SKM-1 (cell line): ENCODE results near the gene RRAGD.

ENCODE experiments used
- DNase-seq: peaks from one replicate; lab custom pipeline; 2025; ENCODE audit not compliant: unreplicated experiment; lab: John Stamatoyannopoulos, UW

Gene RRAGD

DNA sequence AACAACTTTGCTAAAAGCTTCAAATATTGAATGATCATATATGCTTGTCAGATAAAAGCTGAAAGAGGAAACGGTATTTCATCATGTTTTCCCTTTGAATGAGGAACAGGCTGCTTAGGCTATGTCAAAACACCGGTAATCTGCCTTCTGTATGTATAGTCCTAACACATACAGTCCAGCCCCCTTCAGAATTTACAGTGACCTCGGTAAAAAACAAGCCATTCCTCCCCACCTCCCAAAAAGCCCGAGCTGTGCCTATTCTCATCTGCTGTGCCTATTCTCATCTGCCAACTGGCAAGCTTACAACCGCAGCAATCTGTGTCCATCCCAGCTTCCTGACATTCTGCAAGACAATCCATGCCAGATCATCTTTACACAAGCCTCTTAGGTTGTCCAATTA lies 32.8 kb downstream of the RRAGD start:
- peak; percentile 75 for DNase-seq

DNA sequence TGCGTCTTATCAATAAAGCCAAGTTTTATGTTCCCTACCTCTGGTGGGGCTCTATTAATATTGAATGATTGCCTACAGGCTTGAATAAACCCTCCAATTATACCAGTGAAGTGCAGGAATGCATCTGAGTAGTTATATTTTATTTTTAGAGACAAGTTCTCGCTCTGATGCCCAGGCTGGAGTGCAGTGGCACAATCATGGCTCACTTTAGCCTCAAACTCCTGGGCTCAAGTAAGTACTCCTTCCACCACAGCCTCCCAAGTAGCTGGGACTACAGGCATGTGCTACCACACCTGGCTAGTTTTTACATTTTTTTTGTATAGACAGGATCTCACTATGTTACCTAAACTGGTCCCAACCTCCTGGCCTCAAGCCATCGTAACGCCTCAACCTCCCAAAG lies 33.4 kb downstream of the RRAGD start:
- DNase-seq: no peak

DNA sequence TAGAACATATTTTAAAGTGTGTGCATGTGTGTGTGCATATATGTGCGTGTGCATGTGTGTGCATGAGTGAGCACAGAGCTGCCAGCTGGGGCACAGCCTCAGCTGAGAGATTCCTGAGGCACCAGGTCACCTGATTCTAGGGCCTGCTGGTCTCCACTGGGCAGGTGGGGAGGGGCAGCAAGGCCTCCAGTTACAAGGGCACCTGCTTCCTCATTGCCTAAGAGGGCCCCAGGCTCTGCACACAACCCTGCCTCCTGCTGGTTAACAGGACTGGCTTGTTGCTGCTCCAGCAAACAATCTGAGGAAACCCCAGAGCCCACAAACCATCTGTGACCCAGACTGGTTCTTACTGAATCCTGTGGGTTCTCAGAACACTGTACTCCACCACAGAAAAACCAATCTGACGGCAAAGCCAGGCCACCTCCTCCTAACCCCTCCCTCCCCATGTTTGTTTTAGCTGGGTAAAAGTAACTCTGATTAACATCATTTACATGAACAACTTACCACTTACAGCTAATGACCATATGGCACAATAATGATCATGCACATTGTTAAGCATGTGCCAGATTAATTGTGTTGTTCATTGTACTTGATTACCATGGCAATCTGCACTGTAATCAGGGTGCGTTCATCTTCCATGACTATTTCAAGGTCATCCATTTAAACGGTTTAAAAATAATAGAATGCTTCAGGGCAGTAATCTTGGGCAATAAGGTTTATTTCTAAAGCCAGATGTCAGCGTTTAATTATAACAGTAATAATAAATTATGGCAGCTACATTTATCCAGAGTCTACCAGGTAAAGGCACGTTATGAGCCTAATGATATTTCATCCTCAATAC lies 36.4 kb downstream of the RRAGD start:
- DNase-seq: peak; percentile 71

DNA sequence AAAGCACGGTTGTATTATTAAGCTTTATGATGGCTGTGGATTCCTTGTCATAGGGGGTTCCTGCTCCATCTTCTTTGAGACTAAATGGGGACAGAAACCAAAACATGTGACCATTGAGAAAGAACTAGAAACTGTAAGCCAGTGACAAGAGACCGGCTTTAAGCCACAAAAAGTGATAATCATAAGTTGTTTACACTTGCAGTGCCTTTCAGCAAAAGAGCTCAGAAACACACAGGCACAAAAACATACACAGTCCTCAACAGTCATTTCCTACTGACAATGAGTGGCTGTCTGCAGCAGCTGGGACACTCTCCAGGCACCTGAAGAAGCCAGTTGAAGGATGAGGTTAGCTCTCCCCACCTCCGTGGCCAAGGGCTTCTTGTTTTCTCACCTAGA lies 39.6 kb downstream of the RRAGD start:
- DNase-seq: no peak

DNA sequence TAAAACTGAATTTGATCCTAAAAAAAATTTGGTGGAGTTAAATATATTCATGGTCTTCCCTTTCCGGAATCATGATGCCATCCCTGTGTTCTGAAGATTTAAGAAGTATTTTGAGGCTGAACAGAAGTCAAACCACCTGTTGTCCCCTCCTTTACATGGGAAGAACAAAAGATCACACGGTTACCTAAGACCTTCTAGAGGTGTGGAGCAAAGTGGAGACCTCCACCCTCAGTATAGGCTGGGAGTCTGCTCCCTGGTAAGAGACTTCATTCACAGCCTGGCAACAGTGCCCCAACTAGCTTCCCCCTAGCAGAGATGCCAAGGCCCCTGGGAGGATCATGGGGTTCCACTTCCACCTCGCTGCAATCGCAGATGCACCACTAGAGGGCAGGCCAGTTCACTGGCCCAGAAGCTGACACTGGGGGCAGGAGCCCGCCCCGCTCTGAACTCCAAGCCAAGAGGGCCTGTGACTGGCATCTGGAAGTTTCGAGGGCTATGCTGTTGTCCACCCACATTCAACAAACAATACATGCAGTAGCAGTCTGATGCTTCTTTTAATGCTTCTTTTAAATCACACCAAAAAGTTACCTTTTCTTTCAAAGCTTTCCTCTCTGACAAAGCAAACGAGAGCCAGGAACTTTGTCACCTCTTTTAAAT lies 40.1 kb downstream of the RRAGD start:
- DNase-seq: peak; percentile 59

DNA sequence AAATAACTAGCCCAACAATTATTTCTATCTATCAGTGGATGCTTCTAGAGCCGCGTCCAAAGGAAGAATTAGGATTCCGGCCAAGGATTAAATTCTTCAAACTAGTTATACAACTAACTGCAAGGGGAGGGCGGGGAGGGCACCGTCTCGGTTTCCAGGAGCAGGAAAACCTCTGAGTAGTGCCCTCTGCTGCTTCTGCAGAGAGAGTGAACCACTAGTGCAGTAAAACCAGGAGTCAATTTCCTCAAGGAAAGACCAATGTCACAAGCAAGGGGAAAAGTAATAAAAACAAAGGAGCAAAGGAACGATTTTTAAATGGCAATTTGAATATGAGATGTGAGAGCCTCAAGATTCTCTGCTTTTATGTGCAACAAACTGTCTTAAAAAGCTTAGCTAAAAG lies 43.1 kb downstream of the RRAGD start:
- DNase-seq: no peak

DNA sequence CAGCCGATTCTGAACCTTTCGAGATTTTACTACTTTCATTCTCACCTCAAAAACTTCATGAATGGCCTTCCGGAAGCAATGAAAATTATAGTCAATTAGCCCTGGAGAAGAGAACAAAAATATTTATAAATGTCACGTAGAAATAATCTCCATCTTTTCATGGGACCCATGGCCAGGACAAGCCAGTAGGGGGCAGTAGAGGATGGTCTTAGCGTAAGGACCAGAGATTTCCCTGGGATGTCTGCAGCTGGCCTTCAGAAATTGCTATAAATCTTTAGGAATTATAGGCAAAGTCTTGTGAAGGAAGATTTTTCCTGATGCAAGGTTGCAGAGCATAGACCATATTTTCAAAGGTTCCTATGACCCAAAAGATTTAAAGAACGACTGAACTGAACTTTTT lies 44.0 kb downstream of the RRAGD start:
- peak; percentile 34 for DNase-seq

DNA sequence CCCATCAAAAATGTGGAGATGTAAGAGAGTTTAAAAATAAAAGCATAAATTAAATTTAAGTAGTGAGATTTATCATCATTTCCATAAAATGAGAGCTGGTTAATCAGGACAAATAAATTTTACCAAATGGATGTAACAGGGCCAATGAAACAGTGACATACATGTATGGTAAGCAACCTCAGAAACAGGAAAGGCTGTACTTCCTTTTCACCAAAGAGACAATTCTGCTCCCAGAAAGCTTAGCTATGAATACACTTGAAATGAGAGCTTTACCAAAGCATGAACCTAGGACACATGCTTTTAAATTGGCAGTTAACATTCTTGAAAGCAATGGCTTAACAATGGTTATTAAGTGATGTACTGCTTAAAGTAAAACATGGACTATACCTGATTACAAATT lies 47.5 kb downstream of the RRAGD start:
- DNase-seq: no peak

DNA sequence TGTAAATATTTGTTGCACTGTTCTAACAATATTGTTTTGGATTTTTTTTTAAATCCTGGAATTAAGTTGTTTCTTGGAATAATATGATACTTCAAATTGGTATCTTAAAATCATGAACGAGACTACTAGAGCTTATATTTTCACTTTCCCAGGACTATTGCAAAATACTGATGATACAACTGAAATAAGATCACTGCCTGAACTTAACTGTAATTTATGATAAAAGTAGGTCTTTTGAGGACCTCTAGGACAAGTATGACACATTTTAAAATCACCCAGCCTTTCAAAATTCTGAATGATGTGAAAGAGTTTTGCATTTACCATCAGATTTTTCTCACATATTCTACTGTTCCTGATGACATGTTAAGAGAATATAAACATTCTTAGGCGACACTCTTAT lies 50.9 kb downstream of the RRAGD start:
- DNase-seq: no peak

DNA sequence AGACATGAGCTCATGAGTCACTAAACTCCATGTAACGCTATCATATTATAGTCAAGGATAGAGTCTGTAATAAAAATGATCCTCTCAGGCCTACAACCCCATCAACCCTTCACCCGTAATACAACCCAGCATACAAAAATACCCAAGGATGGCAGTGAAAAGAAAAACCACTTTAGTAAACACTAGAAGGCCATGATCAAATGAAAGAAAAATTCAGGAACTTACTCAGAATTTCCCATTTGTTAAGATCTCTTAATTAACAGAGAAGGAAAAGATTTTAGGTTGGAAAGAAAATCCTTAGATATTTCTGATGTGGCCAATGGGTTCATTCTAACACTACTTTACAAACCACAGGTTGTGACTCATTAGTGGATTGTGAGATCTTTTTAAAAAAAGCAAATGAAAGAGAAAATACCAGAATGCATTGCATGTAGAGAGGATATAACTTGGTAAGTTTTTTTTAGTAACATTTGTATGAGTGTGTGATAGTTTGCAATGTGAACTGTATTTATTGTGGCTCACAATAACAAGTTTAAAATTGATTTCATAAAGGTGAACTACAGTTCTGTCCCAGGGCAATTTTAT lies 51.6 kb downstream of the RRAGD start:
- DNase-seq: no peak

DNA sequence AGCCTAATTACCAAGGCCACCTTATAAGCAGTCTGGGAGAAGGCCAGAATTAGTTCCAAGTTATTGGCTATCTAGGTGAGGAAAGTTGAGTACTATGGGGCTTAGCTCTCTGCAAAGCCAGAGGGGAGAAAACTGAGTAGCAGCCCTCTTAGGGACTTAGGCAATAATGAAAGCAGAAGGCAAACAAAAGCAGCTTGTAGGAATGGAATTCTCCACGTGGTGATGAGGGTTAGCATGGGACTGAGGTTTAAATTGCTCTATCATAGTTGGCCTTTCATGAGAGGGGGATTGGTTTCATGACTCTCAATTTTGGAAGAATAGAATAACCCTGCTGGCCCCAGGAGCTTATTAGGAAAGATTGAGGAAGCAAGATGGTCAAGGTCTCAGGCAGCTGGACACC lies 52.5 kb downstream of the RRAGD start:
- no peak for DNase-seq

DNA sequence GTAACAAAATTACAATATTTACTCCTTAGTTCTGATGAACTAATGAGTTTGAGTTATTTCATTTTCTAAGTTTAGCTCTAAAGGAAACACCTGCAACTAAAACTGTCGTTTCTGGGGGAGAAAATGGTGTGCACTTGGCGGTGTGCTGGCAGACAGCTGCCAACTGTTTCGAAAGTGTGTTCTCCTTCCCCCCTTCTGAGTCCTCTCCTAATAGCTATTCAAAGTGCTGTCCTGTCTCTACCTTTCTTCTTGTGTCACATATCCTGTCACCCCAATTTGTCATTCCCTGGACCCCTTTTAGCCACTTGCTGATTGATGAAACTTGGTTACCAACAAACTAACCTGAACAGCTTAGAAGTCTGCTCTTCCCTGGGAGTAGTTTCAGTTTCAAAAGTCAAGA lies 54.7 kb downstream of the RRAGD start:
- no peak for DNase-seq

DNA sequence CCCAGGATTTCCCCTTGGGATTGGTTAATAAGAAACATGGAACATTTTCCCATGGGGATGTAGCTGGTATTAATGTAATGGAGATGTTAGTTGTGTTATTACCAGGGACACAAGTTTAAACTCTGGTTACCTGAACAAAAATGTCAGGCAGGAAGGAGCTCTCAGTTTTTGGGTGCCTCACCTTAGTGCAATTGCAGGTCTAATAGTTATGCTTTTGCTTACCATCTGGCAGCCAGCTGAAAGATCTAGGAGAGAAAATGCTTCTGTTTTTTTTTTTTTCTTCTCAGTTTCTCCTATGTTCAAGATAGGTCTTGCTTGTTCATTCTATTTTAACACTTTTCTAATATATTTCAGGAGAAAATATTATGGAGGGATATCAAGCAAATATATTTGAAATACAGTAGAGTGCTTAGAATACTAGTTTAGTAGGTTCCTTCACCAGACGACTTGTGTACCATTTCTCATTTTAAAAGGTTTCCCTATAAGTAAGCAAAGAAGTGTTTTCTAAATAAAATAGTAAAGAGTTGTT lies 55.4 kb downstream of the RRAGD start:
- DNase-seq: no peak

DNA sequence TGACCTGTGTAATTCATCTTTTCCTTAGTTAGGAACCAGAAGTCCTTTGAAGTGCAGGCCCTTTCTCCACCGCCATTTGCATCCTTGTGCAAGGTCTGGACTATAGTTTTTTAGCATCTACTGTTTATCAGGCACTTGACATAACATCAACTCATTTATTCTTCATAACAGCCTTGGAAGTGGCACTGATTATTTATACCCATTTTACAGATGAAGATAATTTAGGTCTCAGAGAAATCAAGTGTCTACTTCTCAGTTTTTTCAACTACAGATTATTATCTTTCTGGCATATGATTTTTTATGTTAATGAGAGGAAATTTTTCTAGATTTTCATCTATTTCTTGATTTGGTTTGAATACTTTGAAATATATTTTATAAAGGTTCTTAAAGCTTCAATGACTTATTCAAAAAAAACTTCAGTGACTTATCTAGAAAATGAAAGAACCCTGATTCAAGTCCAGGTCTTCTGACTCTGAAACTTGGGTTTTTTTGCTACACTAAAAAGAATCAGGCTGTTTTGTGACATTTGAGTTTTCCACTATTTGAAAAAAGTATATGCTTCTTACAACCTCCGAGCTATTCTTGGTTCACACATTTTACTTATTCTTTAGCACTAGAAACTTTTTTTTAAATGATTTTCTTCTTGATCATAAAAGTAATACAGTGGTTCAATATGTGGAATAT lies 56.4 kb downstream of the RRAGD start:
- DNase-seq: no peak

DNA sequence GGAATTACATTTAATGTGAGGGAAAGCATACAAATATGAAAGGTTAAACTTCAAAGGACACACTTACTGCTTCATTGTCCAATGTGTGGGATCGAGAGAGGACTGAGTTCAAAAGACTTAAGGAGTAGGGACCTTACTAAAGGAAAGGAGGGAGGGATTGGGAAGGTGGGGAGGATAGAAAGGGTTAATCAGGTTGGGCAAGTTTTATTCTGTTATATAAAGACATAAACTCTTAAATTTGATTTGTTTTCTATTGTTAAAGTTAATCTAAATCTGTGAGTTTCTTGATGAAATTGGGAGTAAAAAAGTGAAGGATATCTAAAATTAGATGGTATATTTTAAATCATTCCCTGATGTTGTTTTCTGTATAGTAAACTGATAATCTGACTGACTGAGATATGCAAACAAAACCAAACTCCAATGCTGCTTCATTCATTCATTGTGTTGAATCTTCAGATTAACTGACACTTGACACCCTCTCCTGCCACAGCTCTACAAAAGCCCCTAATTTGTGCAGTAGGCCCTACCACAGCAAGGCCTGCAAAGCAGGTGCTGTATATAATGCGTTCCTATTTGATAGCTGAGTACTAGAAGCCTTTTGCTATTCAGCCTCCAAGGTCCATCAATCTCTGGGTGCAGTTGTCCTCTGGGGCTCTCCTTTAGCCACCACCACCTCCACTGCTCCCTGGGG lies 58.2 kb downstream of the RRAGD start:
- no peak for DNase-seq

DNA sequence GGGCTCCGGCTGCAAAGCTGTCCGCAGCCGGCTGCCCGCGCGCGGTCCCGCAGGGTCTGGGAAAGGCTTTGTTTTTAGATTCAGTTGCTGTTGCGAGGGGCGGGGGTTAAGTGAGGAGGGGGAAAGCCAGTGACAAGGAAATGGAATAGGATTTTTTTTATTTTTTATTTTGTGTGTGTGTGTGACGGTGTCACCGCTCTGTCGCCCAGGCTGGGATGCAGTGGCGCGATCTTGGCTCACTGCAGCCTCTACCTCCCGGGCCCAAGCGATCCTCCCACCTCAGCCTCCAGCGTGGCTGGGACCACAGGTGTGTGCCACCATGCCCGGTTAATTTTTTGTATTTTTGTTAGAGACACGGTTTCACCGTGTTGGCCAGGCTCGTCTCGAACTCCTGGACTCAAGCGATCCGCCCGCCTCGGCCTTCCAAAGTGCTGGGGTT lies 58.9 kb downstream of the RRAGD start:
- DNase-seq: no peak

DNA sequence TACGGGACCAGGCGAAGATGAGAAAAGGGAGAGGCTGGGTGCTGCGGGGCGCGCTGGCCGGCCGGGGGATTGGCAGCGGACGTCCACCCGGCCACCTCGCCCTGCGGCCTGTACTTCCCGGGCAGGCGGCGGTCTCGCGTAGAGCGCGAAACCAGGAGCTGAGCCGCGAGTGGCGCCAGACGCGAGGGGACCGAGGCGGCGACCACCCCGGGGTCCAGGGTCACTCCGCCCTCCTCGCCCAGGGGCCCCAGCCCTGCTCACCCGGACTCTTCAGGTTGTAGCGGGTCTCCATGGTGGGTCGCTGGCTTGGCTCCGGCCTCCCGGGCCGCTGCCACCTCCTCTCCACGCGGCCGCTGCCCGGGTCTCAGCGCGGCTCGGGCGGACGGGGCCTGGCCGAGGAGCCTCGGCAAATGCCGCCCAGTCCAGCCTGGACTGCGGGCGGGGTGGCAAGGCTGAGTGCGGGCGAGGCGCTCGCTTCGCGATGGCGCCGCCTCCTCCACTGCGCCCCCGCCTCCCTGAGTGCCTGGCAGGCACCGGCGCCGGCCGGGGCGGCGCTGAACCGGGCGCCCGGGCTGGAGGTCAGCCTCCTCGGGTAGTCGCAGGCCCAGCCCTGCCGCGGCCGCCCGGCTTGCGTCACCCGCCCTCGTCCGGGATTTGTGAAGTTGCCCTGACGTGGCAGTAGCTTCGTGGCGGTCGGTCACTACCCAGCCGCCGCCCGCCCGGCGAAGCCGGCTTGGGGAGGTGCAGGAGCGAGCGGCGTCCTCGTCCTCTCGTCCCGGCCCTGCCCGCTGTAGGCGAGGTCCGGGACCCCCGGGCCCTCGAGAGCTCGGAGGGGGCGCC lies 59.6 kb downstream of the RRAGD start, which contains the start of gene UBE2J1:
UBE2J1 (minus strand) TSS at position 445 of the 840 bp plus-strand sequence; CDS start at position 292, 153 bp downstream.
- DNase-seq: no peak

DNA sequence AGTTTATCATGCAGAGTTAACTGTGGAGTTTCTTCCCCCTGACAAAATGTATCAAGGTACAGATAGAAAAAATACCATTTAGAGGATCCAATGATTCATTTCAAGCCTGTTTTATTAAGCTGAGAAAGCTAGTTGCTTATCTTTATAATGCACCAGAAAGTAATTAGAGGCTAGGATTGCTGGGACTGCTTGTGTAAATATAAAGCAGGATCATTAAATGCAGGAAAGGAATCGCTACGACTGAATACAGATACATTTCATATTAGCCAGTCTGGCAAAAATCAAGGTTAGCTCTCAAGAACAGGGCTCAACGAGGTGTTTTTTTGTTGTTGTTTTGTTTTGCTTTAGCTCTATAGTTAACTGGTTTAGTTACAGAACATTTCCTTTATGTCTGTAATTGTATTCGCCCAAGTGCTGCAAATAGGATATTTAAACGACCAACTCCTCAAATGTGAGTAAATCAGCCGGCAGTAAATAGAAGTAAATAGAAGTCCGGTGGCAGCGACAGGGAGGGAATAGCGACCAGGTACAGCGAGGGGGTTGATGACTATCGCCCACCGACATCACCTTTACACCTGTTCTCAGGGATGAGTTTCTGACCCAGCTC lies 60.3 kb downstream of the RRAGD start:
- DNase-seq: no peak

DNA sequence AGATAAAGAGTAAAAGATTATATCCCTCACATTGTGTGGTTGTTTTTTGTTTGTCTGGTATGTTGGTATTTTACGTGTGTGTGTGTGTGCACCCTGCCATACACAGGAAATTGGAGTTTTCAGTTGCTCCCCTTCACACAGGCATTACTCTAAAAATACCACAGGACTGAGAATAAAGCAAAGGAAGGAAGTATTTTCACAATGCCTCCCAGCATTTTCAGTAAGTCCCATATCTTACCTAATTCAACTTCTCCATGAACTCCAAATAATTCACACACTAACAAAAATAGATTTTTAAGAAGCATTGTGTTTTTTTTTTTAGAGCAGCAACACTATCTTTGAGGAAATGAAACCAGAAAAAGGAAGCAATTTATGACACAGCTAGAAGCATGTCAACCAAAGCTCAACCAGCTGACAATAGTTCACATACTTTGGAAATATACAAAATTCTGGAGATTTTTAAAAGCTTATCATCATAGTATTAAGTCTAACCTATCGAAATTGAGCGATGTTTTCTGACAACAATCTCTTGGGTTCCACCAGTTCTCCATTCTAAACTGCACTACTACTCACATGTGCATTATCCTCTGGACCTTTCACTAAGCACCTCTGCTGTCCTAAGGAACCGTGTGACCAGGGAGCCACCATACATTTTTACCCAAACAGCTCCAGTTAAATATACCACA lies 61.6 kb downstream of the RRAGD start:
- DNase-seq: peak; percentile 88
